K562 (cell line): ENCODE measurements around the gene IRAK3. TPM values are rescaled to one million over a fixed set of nuclear protein-coding genes. Genes with fewer than 3 reads are reported as not detected.

Experiments
- ATAC-seq: fragments of 200-7000 bp; cut with Tn5 transposase; 3 replicates; pipeline ENCODE4 v1.9.1; 2020; ENCODE audit warnings: moderate library complexity
- BruUV-seq: library from RNA; stranded (reverse); fragments of 400-500 nt; replicated peaks from 2 replicates; lab custom pipeline; 2021; lab: Mats Ljungman, UMichigan
- CTCF ChIA-PET: fragments of 300-600 bp; formaldehyde crosslinking; extraction: SDS; loops from one replicate; lab custom pipeline; 2021; ENCODE audit warnings: low intra/inter-chr PET ratio; lab: Yijun Ruan, JAX
- POLR2A ChIA-PET: fragments of 300-600, 350-650 bp; sonication (Branson Sonifier 250); formaldehyde crosslinking; extraction: SDS; loops from one replicate; lab custom pipeline; 2021; ENCODE audit warnings: antibody characterized with exemption, inconsistent platforms; lab: Yijun Ruan, JAX
- DNase-seq, 4 experiments: peaks; one replicate each; pipeline versions ENCODE4 v3.0.0 to v3.0.0-alpha.2; 2011 to 2018; ENCODE audit warnings: low spot score in 3 of 4, mixed read lengths in 3 of 4; ENCODE audit errors: extremely low read depth in 1 of 4
- FAIRE-seq: peaks from 2 replicates; lab custom pipeline; 2011; peaks lifted over from hg19 to GRCh38; lab: Jason Lieb, UNC
- H2AFZ ChIP-seq: 2 replicates; pipeline ENCODE4 v1.6.0; 2011; ENCODE audit warnings: low read depth, low read length, control low read depth, inconsistent platforms
- H3K27ac ChIP-seq: fragments of 200-600 bp; 3 replicates; pipeline ENCODE4 v1.8.0; 2011; ENCODE audit warnings: low read depth, mild to moderate bottlenecking, control low read depth, inconsistent platforms, low read length, moderate library complexity, mixed read lengths; ENCODE audit errors: extremely low read depth
- H3K27me3 ChIP-seq, 2 experiments: fragments of 300-600 bp in 1 of 2; 2 replicates in 1 of 2; 3 replicates in 1 of 2; pipeline versions ENCODE4 v1.6.0 to v1.8.0; 2011; ENCODE audit warnings: inconsistent platforms in 2 of 2, low read length in 2 of 2, mild to moderate bottlenecking in 1 of 2, mixed read lengths in 1 of 2, moderate library complexity in 1 of 2; ENCODE audit not compliant: control insufficient read depth in 2 of 2, insufficient read depth in 2 of 2
- H3K36me3 ChIP-seq: fragments of 300-600 bp; 3 replicates; pipeline ENCODE4 v1.8.0; 2011; ENCODE audit warnings: mild to moderate bottlenecking, low read length, inconsistent platforms; ENCODE audit not compliant: control insufficient read depth, insufficient read depth
- H3K4me1 ChIP-seq, 2 experiments: fragments of 200-600 bp in 1 of 2; replicated peaks in 1 of 2; 2 replicates in 1 of 2; 3 replicates in 1 of 2; pipeline versions ENCODE4 v1.5.1 to v1.8.0; 2011; ENCODE audit warnings: inconsistent platforms in 2 of 2, low read length in 2 of 2, mild to moderate bottlenecking in 1 of 2, mixed read lengths in 1 of 2, moderate library complexity in 1 of 2; ENCODE audit not compliant: control insufficient read depth in 2 of 2, insufficient read depth in 2 of 2
- H3K4me2 ChIP-seq: 2 replicates; pipeline ENCODE4 v1.6.1; 2011; ENCODE audit warnings: low read length, control low read depth, inconsistent platforms, mixed read lengths; ENCODE audit not compliant: insufficient read depth
- H3K4me3 ChIP-seq: fragments of 200-600 bp; sonication (generic), shearing (Covaris generic); 2 replicates; pipeline ENCODE4 v1.5.1; 2016; ENCODE audit warnings: control low read depth, inconsistent platforms
- H3K79me2 ChIP-seq: fragments of 200-600 bp; 3 replicates; pipeline ENCODE4 v1.8.0; 2011; ENCODE audit warnings: low read length, inconsistent platforms; ENCODE audit not compliant: control insufficient read depth, insufficient read depth
- H3K9ac ChIP-seq, 2 experiments: 2 replicates each; pipeline versions ENCODE4 v1.6.0 to v1.6.1; 2011; ENCODE audit warnings: low read depth in 2 of 2, low read length in 2 of 2, control low read depth in 1 of 2, inconsistent platforms in 1 of 2, mild to moderate bottlenecking in 1 of 2, mixed read lengths in 1 of 2; ENCODE audit not compliant: insufficient read depth in 1 of 2
- H3K9me1 ChIP-seq: one replicate; pipeline ENCODE4 v1.6.0; 2011; ENCODE audit warnings: inconsistent platforms, mild to moderate bottlenecking, low read length, moderate library complexity; ENCODE audit not compliant: control insufficient read depth, insufficient read depth
- H3K9me3 ChIP-seq: replicated peaks from 2 replicates; pipeline ENCODE4 v1.5.1; 2011; ENCODE audit warnings: low read depth, low read length, inconsistent platforms; ENCODE audit not compliant: control insufficient read depth, insufficient read depth
- H4K20me1 ChIP-seq: replicated peaks from 2 replicates; pipeline ENCODE4 v1.6.1; 2011; ENCODE audit warnings: low read length, inconsistent platforms, mixed read lengths; ENCODE audit not compliant: control insufficient read depth, insufficient read depth
- E4F1 ChIP-seq: fragments of 250-450 bp; sonication (Bioruptor Pico); IDR thresholded peaks from 2 replicates; pipeline ENCODE4 v1.5.0; 2021; ENCODE audit warnings: mild to moderate bottlenecking, borderline replicate concordance
- ELF2 ChIP-seq: fragments of 250-450 bp; sonication (Bioruptor Pico); IDR thresholded peaks from 2 replicates; pipeline ENCODE4 v1.5.0; 2021; ENCODE audit warnings: mild to moderate bottlenecking
- GTF2E2 ChIP-seq: fragments of 200-800 bp; sonication (Bioruptor generic); IDR thresholded peaks from 2 replicates; pipeline ENCODE4 v1.6.1; 2016; ENCODE audit warnings: missing genetic modification characterization, missing compliant biosample characterization
- GTF2F1 ChIP-seq: IDR thresholded peaks from 2 replicates; pipeline ENCODE4 v1.6.1; 2011; ENCODE audit warnings: low read depth, low read length, improper control_type of control experiment
- HMG20B ChIP-seq: fragments of 250-450 bp; sonication (Bioruptor Pico); IDR thresholded peaks from 2 replicates; pipeline ENCODE4 v1.5.0; 2021; ENCODE audit warnings: mild to moderate bottlenecking
- IFI16 ChIP-seq: fragments of 250-450 bp; sonication (Bioruptor Pico); IDR thresholded peaks from 2 replicates; pipeline ENCODE4 v2.1.2; 2022; ENCODE audit warnings: mild to moderate bottlenecking, inconsistent platforms
- SETDB1 ChIP-seq: IDR thresholded peaks from one replicate; pipeline ENCODE4 v1.6.1; 2012; ENCODE audit warnings: low read length, control low read depth, inconsistent platforms
- SMAD2 ChIP-seq: fragments of 150-350 bp; IDR thresholded peaks from 2 replicates; pipeline ENCODE4 v1.6.1; 2014; ENCODE audit warnings: low read depth, mild to moderate bottlenecking, low read length
- ZNF316 ChIP-seq: fragments of 450-650 bp; IDR thresholded peaks from 2 replicates; pipeline ENCODE4 v1.6.1; 2016
- ZNF586 ChIP-seq: fragments of 450-650 bp; formaldehyde crosslinking; conservative IDR thresholded peaks from 2 replicates; pipeline ENCODE4 v1.4.0; 2020; ENCODE audit warnings: mild to moderate bottlenecking, moderate library complexity
- ZNF668 ChIP-seq: fragments of 250-450 bp; sonication (Bioruptor Pico); IDR thresholded peaks from 2 replicates; pipeline ENCODE4 v1.8.0; 2022; ENCODE audit warnings: mild to moderate bottlenecking, inconsistent platforms
- in situ Hi-C: fragments of 300-500 bp; cut with MboI; formaldehyde crosslinking; loops from 4 replicates; pipeline ENCODE4 v1.15.0; 2018; ENCODE audit warnings: inconsistent platforms, mixed read lengths
- intact Hi-C: fragments of 100-400 bp; cut with micrococcal nuclease; formaldehyde crosslinking; loops from 2 replicates; pipeline ENCODE4 v1.14.2; 2022
- polyA plus RNA-seq, 8 experiments: library from polyadenylated mRNA; depleted of rRNA in 4 of 8; stranded (reverse) in 5 of 8; unstranded in 3 of 8; fragments of >200 nt; fragmentation: Nextera tagmentation in 2 of 8; fragmentation: Illumina TruSeq in 1 of 8; extraction: Ambion mirVana in 2 of 8; extraction: Trizol in 1 of 8; gene quantifications; 2 replicates each; pipeline versions ENCODE4 v1.2.1 to v1.2.3, GENCODE V29; 2011 to 2014; ENCODE audit warnings: inconsistent platforms in 1 of 8, missing spikeins in 1 of 8
- total RNA-seq, 7 experiments: library from RNA; depleted of rRNA in 6 of 7; stranded (reverse); fragments of >200 nt in 6 of 7; fragmentation: Illumina TruSeq in 2 of 7; extraction: Trizol in 2 of 7; gene quantifications; 2 replicates each; pipeline versions ENCODE4 v1.2.1 to v1.2.3, GENCODE V29; 2011 to 2021; ENCODE audit warnings: low replicate concordance in 1 of 7
- TF ChIP-seq, protein P1 (sequence below): fragments of 250-450 bp; sonication (Bioruptor Pico); IDR thresholded peaks from 2 replicates; pipeline ENCODE4 v1.4.0; 2020

IRAK3 gene
- total and polyA plus RNA-seq, 9 of the 15 experiments (the other 6 are each of a cell fraction or from before 2014, with no cell fraction given): 0.06 to 0.09 (median 0.07) TPM; not detected in 6

DNA sequence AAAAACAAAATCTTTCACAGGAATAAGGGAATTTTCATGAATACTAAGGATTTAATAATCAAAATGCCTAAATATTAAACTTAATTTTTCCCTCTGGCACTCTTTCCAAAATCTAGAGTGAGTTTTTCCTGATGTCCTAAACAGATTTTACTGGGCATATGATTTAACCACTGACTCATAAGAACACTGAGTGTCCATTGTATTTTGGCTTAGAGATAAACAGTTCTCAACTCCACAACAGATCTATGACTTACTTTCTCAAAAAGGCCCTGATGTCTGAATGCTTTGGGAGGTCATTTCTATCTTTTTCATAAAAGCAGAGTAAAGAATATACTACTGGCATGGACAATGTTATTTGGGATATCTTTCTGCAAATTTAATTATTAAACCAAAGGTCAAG is 34.2 kb upstream of the IRAK3 start:
- Histone ChIP-seq H3K36me3 (peaks cover 2% of the 10 kb centered on the region; the same call in 1 of the 3 replicates), H3K9me3 (no peaks in the 10 kb centered on the region), H3K9me1 (no peaks in the 10 kb centered on the region), H3K79me2 (no peaks in the 10 kb centered on the region), H3K4me1 (peaks cover 0 to 7% of the 10 kb centered on the region in 2 experiments; a peak in 3 of 5 replicates), H3K9ac (no peak overlapping the region), H3K4me3 (no peak overlapping the region), H3K27ac (no peak overlapping the region), H3K4me2 (no peak overlapping the region), H3K27me3 (no peaks in the 10 kb centered on the region), H2AFZ (no peak overlapping the region), H4K20me1 (no peaks in the 10 kb centered on the region)
- no TSS peak for BruUV-seq
- DNase-seq (no peak), ATAC-seq (no peak), FAIRE-seq (no peak)
- TF ChIP-seq ZNF586 (CRISPR knock-in tag): no peak
- TF ChIP-seq, protein P1, sequence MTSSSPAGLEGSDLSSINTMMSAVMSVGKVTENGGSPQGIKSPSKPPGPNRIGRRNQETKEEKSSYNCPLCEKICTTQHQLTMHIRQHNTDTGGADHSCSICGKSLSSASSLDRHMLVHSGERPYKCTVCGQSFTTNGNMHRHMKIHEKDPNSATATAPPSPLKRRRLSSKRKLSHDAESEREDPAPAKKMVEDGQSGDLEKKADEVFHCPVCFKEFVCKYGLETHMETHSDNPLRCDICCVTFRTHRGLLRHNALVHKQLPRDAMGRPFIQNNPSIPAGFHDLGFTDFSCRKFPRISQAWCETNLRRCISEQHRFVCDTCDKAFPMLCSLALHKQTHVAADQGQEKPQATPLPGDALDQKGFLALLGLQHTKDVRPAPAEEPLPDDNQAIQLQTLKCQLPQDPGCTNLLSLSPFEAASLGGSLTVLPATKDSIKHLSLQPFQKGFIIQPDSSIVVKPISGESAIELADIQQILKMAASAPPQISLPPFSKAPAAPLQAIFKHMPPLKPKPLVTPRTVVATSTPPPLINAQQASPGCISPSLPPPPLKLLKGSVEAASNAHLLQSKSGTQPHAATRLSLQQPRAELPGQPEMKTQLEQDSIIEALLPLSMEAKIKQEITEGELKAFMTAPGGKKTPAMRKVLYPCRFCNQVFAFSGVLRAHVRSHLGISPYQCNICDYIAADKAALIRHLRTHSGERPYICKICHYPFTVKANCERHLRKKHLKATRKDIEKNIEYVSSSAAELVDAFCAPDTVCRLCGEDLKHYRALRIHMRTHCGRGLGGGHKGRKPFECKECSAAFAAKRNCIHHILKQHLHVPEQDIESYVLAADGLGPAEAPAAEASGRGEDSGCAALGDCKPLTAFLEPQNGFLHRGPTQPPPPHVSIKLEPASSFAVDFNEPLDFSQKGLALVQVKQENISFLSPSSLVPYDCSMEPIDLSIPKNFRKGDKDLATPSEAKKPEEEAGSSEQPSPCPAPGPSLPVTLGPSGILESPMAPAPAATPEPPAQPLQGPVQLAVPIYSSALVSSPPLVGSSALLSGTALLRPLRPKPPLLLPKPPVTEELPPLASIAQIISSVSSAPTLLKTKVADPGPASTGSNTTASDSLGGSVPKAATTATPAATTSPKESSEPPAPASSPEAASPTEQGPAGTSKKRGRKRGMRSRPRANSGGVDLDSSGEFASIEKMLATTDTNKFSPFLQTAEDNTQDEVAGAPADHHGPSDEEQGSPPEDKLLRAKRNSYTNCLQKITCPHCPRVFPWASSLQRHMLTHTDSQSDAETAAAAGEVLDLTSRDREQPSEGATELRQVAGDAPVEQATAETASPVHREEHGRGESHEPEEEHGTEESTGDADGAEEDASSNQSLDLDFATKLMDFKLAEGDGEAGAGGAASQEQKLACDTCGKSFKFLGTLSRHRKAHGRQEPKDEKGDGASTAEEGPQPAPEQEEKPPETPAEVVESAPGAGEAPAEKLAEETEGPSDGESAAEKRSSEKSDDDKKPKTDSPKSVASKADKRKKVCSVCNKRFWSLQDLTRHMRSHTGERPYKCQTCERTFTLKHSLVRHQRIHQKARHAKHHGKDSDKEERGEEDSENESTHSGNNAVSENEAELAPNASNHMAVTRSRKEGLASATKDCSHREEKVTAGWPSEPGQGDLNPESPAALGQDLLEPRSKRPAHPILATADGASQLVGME (CRISPR knock-in tag): no peak
- no peak for TF ChIP-seq SMAD2
- TF ChIP-seq ZNF316: no peak
- TF ChIP-seq GTF2F1: no peak
- no peak for TF ChIP-seq E4F1
- TF ChIP-seq IFI16 (CRISPR knock-in tag): no peak
- no peak for TF ChIP-seq ZNF668 (CRISPR knock-in tag)
- TF ChIP-seq SETDB1: no peak
- TF ChIP-seq GTF2E2 (tag): no peak
- TF ChIP-seq HMG20B (CRISPR knock-in tag): no peak
- no peak for TF ChIP-seq ELF2 (CRISPR knock-in tag)
- in situ Hi-C loops: no loop called here
- intact Hi-C loops: no loop called here
- ChIA-PET POLR2A (no interaction called here), CTCF (no interaction called here)
